Stimulated activated CD8-positive, alpha-beta memory T cell treated with anti-CD3 and anti-CD28 coated beads, Interleukin-15, amount 100 ng/mL, for 1 hour (primary cell): ENCODE measurements around the gene GSTT2.
"Not testable (repeated sequence)": the region's sequence is repeated elsewhere in the genome, so short reads cannot be mapped to it uniquely, and the experiment has no call there.

Experiments
- DNase-seq: peaks from one replicate; pipeline ENCODE4 v3.0.0-alpha.2; 2020; ENCODE audit warnings: low read depth

The GSTT2 gene

GRCh38 chr22:23974345-23974744 lies 5.6 kb upstream of the GSTT2 start, which contains the start of gene DDT:
Gene DDT (minus strand): TSS chr22:23974441. CDS start chr22:23974414, 27 bp downstream.
- not testable (repeated sequence) for DNase-seq

- not testable (repeated sequence) for DNase-seq
These were observed 5.0 kb upstream of the GSTT2 start for GRCh38 chr22:23974836-23975352.

- DNase-seq: not testable (repeated sequence)
These were observed 2.6 kb upstream of the GSTT2 start for GRCh38 chr22:23977304-23977703.

- not testable (repeated sequence) for DNase-seq
These were observed 633 bp downstream of the GSTT2 start for GRCh38 chr22:23980567-23980966.

- DNase-seq: no peak
These were observed 4.5 kb downstream of the GSTT2 start for GRCh38 chr22:23984430-23984829.

- DNase-seq: not testable (repeated sequence)
These were observed 6.2 kb downstream of the GSTT2 start for GRCh38 chr22:23986089-23986488.

GRCh38 chr22:23986538-23987178 lies 6.7 kb downstream of the GSTT2 start:
- DNase-seq: not testable (repeated sequence)

- not testable (repeated sequence) for DNase-seq
These were observed 9.8 kb downstream of the GSTT2 start for GRCh38 chr22:23989583-23990244.

- DNase-seq: not testable (repeated sequence)
These were observed 13.1 kb downstream of the GSTT2 start for GRCh38 chr22:23993080-23993479.

GRCh38 chr22:23993581-23994177 lies 13.7 kb downstream of the GSTT2 start:
- DNase-seq: not testable (repeated sequence)

- no peak for DNase-seq
These were observed 17.2 kb downstream of the GSTT2 start for GRCh38 chr22:23997092-23997491.

- not testable (repeated sequence) for DNase-seq
These were observed 19.8 kb downstream of the GSTT2 start for GRCh38 chr22:23999779-24000178.

GRCh38 chr22:24001314-24001713 lies 21.4 kb downstream of the GSTT2 start:
- no peak for DNase-seq

GRCh38 chr22:24002272-24002671 lies 22.3 kb downstream of the GSTT2 start:
- no peak for DNase-seq

- no peak for DNase-seq
These were observed 22.9 kb downstream of the GSTT2 start for GRCh38 chr22:24002851-24003250.

GRCh38 chr22:24003887-24004286 lies 24.0 kb downstream of the GSTT2 start:
- no peak for DNase-seq

- no peak for DNase-seq
These were observed 25.3 kb downstream of the GSTT2 start, which contains the start of gene GSTT4 for GRCh38 chr22:24005201-24005600. Gene GSTT4 (minus strand): TSS chr22:24005453. CDS start chr22:24005356, 97 bp downstream.

GRCh38 chr22:24006207-24006913 lies 26.4 kb downstream of the GSTT2 start:
- no peak for DNase-seq

GRCh38 chr22:24006914-24007214 lies 26.9 kb downstream of the GSTT2 start:
- no peak for DNase-seq

GRCh38 chr22:24007253-24008021 lies 27.5 kb downstream of the GSTT2 start:
- DNase-seq: no peak

- no peak for DNase-seq
These were observed 28.0 kb downstream of the GSTT2 start for GRCh38 chr22:24008022-24008283.
